PC-3 (cell line): Measurements from ENCODE around the gene FOXA3.

Experiments
- EZH2 ChIP-seq: fragments of 300-600 bp; sonication (generic); IDR thresholded peaks from one replicate; pipeline ENCODE4 v1.6.1; 2017; ENCODE audit warnings: antibody characterized with exemption, mild to moderate bottlenecking, low read length; ENCODE audit not compliant: unreplicated experiment
- TF ChIP-seq, protein P1 (sequence below): fragments of 300-600 bp; sonication (generic); conservative IDR thresholded peaks from 2 replicates; pipeline ENCODE4 v1.5.1; 2017; ENCODE audit warnings: antibody characterized with exemption, low read depth, mild to moderate bottlenecking, low read length

GRCh38 chr19:45908956-45909355 is 44.8 kb downstream of the FOXA3 start:
- TF ChIP-seq EZH2: no peak
- TF ChIP-seq, protein P1, sequence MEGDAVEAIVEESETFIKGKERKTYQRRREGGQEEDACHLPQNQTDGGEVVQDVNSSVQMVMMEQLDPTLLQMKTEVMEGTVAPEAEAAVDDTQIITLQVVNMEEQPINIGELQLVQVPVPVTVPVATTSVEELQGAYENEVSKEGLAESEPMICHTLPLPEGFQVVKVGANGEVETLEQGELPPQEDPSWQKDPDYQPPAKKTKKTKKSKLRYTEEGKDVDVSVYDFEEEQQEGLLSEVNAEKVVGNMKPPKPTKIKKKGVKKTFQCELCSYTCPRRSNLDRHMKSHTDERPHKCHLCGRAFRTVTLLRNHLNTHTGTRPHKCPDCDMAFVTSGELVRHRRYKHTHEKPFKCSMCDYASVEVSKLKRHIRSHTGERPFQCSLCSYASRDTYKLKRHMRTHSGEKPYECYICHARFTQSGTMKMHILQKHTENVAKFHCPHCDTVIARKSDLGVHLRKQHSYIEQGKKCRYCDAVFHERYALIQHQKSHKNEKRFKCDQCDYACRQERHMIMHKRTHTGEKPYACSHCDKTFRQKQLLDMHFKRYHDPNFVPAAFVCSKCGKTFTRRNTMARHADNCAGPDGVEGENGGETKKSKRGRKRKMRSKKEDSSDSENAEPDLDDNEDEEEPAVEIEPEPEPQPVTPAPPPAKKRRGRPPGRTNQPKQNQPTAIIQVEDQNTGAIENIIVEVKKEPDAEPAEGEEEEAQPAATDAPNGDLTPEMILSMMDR: no peak
